ENCODE results near the gene G3BP2.

DNA sequence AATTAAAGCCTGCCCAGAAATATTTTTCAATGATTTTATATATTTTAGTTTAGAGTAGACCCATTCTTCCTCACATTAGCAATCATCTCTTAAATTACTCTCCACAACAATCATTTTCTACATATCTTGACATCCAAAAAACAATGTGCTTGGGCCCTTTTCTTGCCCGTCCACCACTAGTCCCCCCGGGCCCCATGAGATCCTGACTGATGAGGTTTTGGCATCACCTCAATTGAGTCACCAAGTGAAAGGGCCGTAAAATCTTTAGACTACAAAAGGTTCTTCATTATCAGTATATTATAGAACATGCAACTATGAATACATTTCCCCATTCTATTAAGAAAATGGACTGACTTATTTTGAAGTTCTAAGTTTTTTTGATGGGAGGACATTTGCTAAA, 38.9 kb downstream of the G3BP2 start:
- TF ChIP-seq, protein P1, sequence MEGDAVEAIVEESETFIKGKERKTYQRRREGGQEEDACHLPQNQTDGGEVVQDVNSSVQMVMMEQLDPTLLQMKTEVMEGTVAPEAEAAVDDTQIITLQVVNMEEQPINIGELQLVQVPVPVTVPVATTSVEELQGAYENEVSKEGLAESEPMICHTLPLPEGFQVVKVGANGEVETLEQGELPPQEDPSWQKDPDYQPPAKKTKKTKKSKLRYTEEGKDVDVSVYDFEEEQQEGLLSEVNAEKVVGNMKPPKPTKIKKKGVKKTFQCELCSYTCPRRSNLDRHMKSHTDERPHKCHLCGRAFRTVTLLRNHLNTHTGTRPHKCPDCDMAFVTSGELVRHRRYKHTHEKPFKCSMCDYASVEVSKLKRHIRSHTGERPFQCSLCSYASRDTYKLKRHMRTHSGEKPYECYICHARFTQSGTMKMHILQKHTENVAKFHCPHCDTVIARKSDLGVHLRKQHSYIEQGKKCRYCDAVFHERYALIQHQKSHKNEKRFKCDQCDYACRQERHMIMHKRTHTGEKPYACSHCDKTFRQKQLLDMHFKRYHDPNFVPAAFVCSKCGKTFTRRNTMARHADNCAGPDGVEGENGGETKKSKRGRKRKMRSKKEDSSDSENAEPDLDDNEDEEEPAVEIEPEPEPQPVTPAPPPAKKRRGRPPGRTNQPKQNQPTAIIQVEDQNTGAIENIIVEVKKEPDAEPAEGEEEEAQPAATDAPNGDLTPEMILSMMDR (IDR thresholded peaks at IDR 0.05; ENCODE audit: low read depth, low read length), result no peak
- TF ChIP-seq EZH2phosphoT487 (IDR thresholded peaks at IDR 0.05; ENCODE audit: low read depth), result no peak
